HG03039 (cell line): ENCODE data around the gene MTUS2.

Experiments
- ATAC-seq: cut with Tn5 transposase; IDR thresholded peaks from one replicate; pipeline ENCODE4 v1.9.1; 2021; ENCODE audit warnings: mild to moderate bottlenecking, moderate library complexity; ENCODE audit not compliant: unreplicated experiment

MTUS2 gene

GRCh38 chr13:29474991-29475390, 654.9 kb downstream of the MTUS2 start:
- ATAC-seq, result no peak

DNA sequence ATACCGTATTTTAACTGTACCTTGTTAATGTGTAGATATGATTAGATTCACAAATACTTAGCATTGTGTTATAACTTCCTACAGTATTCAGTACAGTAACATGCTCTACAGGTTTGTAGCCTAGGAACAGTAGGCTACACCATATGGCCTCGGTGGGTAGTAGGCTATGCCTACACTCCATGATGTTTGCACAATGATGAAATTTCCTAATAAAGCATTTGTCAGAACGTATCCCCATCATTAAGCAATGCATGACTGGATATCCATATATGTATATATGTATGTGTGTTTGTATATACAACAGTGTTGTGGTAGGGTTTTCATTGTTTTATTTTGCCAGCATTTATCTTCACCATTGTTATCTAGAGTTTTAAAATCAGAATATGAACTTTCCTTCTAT, 655.9 kb downstream of the MTUS2 start:
- ATAC-seq, result no peak

DNA sequence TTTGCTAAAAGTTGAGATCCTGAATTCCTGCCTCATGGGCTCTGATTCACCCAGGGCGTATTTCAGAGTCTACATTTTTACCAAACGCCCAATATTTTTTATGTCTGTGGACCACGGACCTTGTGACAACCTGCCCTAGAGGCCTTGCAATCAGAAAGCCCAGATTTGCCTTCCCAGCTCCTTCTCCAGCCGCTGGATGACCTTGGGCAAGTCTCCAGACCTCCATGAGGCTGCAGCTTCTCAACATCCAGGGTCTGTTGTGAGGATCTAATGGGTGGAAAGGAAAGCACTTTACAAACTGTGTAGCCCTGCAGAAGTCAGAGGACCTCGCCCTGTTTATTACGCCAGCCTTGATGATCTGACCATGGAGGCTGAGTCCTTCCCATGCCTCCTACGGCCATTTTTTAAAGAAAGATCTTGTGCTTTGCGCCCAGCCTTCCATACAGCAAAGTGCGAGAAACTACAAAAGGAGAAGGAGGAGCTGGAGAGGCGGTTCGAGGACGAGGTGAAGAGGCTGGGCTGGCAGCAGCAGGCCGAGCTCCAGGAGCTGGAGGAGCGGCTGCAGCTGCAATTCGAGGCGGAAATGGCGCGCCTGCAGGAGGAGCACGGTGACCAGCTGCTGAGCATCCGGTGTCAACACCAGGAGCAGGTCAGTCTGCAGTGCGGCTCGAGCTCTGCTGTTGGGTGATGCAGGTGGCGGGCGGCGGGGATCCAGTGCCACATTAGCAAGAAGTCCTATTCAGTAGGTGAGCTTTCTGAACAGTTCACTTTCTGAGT, 659.8 kb downstream of the MTUS2 start:
- no peak for ATAC-seq

GRCh38 chr13:29480893-29481525, 660.9 kb downstream of the MTUS2 start:
- no peak for ATAC-seq

DNA sequence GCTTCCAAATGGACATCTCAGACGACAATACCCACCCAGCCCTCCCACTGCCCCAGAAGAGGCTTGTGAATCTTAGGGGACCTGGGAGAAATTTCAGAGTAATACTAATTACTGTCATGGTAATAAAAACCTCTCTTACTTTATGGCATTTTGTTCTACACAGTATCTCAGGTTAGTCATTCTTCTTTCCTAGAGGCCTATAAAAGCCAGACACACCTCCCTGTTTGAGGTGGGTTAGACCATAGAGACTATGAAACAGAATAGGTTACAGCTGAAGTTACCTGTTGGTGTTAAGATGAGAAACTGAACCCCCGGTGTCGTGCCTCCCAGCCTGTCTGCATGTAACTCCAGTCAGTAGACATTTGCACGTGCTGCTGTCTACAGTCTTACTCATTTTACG, 661.5 kb downstream of the MTUS2 start:
- ATAC-seq, result no peak

GRCh38 chr13:29482504-29482903, 662.4 kb downstream of the MTUS2 start:
- no peak for ATAC-seq

DNA sequence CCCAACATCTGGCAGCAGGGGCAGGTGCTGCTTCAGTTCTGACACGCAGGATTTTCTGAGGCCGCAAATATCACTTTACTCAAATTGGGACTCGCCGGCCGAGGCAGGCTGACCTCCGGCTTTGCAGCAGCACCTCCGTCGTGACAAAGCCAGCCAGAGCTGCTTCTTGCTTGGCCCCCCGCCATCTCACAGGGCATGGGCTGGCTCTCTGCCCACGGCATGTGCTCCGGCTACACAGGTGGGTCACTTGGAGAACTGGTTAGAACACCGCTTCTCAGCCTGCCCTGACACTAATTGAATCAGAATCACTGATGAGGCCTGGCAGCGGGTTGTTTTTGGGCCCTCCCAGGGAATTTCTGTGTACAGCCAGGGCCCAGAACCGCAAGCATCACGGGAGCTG, 663.1 kb downstream of the MTUS2 start:
- no peak for ATAC-seq

GRCh38 chr13:29483623-29484022, 663.5 kb downstream of the MTUS2 start:
- no peak for ATAC-seq

DNA sequence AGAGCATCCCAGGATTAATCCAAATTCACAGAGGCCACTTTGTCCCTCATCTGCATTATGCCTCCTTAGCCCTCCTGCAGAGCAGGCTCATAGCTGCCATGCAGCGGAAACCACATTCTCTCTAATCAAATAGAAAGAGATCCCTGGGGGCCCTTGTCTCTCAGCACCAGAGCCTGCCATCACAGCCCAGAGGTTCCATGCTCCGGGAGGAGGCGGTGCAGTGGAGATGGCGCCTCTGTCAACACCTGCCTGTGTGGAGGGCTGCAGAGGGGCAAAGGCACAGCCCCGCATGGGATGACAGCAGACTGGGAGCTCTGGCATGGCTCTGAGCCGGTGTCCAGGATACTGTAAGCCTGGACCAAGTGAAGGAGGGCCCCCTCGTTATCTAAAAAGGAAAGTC, 664.1 kb downstream of the MTUS2 start:
- no peak for ATAC-seq

DNA sequence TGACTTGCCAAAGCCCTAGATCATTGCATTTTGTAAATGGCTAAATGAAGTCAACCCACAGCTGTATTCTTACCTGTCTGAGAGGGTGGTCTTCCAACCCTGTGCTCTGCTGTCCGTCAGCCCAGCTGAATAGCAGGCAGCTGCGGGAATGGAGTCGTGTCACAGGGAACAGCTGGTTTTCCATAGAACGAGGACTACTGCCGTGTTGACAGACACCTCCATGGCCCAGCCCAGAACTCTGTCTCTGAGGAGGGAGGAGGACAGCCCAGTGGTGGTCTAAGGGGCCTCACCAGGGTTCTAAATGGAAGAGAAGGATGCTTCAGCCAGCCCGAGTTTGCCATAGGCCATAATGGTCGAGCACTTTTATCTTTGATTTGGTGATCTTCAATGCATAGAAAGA, 664.7 kb downstream of the MTUS2 start:
- no peak for ATAC-seq

- ATAC-seq, result no peak
These were observed 666.4 kb downstream of the MTUS2 start for GRCh38 chr13:29486551-29486950.

DNA sequence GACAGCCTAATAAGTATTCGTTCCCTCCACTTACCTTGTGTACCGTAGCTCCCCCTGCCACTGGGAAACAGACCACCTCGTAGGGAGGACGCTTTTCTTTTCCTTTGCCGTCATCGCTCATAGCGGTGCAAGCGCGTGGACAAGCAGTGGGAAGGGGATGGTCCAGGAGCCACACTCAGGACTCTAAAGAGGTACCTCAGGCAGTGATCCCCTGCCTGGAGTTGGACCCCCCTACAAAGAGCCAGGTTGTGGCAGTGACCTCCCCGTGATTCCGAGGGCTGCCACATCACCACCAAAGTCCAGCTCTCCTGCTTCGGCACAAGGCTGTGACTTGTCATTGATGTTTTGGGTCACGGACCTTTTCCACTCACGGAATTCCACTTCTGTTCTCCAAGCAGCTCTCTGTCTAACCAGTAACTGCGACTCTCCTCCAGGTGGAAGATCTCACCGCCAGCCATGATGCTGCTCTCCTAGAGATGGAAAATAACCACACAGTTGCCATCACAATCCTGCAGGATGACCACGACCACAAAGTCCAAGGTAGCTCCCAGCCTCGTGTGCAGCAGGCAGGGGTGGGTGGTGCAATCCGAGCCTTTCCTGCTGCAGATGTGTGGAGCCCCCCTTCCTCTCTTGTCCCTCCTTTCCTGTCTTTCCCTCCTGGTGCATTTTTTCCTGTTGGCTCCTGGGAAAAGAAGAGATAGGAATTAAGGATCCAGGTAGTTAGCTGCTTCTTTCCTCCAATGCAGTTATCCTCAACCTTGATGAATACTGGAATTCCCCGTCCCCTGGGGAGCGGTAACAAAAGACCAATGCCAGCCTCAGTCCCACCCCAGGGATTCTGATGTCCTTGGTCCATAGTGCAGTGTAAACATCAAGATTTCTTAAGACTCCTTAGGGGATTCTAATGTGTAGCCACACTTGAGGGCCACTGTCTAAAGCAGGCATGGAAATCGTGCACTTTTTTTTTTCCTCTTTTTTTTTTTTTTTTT, 667.6 kb downstream of the MTUS2 start:
- ATAC-seq, result no peak

DNA sequence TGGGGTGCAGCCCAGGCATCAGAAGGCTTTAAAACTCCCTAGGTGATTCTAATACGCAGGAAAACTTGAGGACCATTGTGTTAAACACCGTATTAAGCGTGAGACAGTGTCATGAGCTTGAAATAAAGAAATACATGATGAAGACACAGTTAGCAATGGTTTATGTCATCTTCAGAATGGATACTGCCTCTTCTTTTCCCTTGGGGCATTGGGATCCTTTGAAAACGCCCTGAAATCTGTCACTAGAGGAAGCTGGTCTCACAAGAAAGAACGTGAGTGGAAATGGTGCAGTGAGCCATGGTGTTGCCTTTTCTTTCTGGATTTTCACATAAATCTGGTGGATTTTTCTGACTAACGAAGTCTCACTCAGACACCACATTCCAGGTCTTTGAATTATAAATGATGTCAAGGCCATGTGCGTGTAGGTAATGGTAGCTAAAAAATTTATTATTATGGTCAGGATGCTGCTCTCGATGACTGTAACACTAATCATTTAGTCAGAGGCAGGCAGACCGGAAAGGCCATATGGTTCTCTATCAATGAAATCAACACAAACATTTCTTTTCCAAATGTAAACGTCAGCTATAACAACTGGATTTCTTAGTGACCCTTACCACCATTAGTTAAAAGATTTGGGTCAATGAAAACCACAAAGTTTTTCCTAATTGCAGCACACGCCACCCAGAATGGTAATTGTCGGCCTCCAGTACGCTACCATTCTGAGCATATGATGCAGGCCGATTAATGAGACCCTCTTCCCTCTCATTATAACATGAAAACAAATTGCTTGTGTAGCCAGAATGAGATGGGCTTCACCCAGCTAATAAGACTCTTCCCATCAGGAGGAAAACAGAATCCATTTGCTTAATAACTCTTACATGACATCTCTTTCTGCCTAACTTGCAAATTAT, 669.8 kb downstream of the MTUS2 start:
- ATAC-seq, result no peak

- ATAC-seq, result no peak
These were observed 670.4 kb downstream of the MTUS2 start for GRCh38 chr13:29490561-29490885.

- ATAC-seq, result no peak
These were observed 671.1 kb downstream of the MTUS2 start for GRCh38 chr13:29491248-29491647.

GRCh38 chr13:29493796-29494195, 673.7 kb downstream of the MTUS2 start:
- ATAC-seq, result no peak

- no peak for ATAC-seq
These were observed 674.4 kb downstream of the MTUS2 start for GRCh38 chr13:29494520-29494919.

- no peak for ATAC-seq
These were observed 676.1 kb downstream of the MTUS2 start for GRCh38 chr13:29496241-29496712.

GRCh38 chr13:29497137-29497654, 677.1 kb downstream of the MTUS2 start:
- ATAC-seq, result no peak

GRCh38 chr13:29498426-29499040, 678.4 kb downstream of the MTUS2 start:
- no peak for ATAC-seq
